Neutrophil (primary cell): ENCODE measurements around the gene INPP5A.

ENCODE experiments used
- H3K27ac ChIP-seq: fragments of 200-600 bp; sonication (generic); 2 replicates; pipeline ENCODE4 v1.5.1; 2016; ENCODE audit warnings: mild to moderate bottlenecking, moderate library complexity
- H3K27me3 ChIP-seq: fragments of 200-600 bp; sonication (generic); 2 replicates; pipeline ENCODE4 v1.6.0; 2016; ENCODE audit warnings: mild to moderate bottlenecking
- H3K36me3 ChIP-seq: fragments of 200-600 bp; sonication (generic); 2 replicates; pipeline ENCODE4 v1.5.1; 2017
- H3K4me1 ChIP-seq, 2 experiments: fragments of 200-600 bp in 1 of 2; sonication (generic) in 1 of 2; 1 replicate in 1 of 2; 2 replicates in 1 of 2; pipeline versions ENCODE4 v1.5.1 to v1.6.1; 2013 to 2016; ENCODE audit warnings: low read depth in 1 of 2, low read length in 1 of 2, mild to moderate bottlenecking in 1 of 2, moderate library complexity in 1 of 2; ENCODE audit not compliant: control insufficient read depth in 1 of 2, insufficient read depth in 1 of 2
- H3K4me3 ChIP-seq, 2 experiments: fragments of 200-600 bp in 1 of 2; sonication (generic) in 1 of 2; 1 replicate in 1 of 2; 2 replicates in 1 of 2; pipeline ENCODE4 v1.5.1; 2013 to 2016; ENCODE audit warnings: low read depth in 1 of 2, low read length in 1 of 2, mild to moderate bottlenecking in 1 of 2, moderate library complexity in 1 of 2
- H3K9me3 ChIP-seq: fragments of 200-600 bp; sonication (generic); 2 replicates; pipeline ENCODE4 v1.5.1; 2016
- CTCF ChIP-seq: fragments of 200-600 bp; sonication (generic); IDR thresholded peaks from 2 replicates; pipeline ENCODE4 v1.5.1; 2016; ENCODE audit warnings: antibody characterized with exemption

The INPP5A gene

GRCh38 chr10:132612571-132613504, 75.3 kb downstream of the INPP5A start:
- H3K4me1 ChIP-seq: peaks cover 19 to 26% of the 10 kb centered on the region in 2 experiments
- no peaks in the 10 kb centered on the region for H3K9me3 ChIP-seq
- no peaks in the 10 kb centered on the region for H3K27me3 ChIP-seq
- H3K4me3 ChIP-seq: no peak overlapping the region
- no peak overlapping the region for H3K27ac ChIP-seq
- peaks cover 31% of the 10 kb centered on the region for H3K36me3 ChIP-seq
- no peak for TF ChIP-seq CTCF

- peaks cover 20 to 30% of the 10 kb centered on the region in 2 experiments for H3K4me1 ChIP-seq
- H3K27me3 ChIP-seq: no peaks in the 10 kb centered on the region
- peaks cover 26% of the 10 kb centered on the region for H3K36me3 ChIP-seq
- no peaks in the 10 kb centered on the region for H3K9me3 ChIP-seq
- H3K27ac ChIP-seq: no peak overlapping the region
- H3K4me3 ChIP-seq: no peak overlapping the region
- no peak for TF ChIP-seq CTCF
These were observed 76.2 kb downstream of the INPP5A start for GRCh38 chr10:132613566-132614348.

- no peak for TF ChIP-seq CTCF
- Histone ChIP-seq H3K4me3 (no peak overlapping the region), H3K27ac (no peak overlapping the region), H3K27me3 (no peaks in the 10 kb centered on the region), H3K9me3 (no peaks in the 10 kb centered on the region), H3K36me3 (peaks cover 20% of the 10 kb centered on the region), H3K4me1 (peaks cover 20 to 30% of the 10 kb centered on the region in 2 experiments)
These were observed 77.1 kb downstream of the INPP5A start for GRCh38 chr10:132614431-132615340.

- Histone ChIP-seq H3K27ac (no peak overlapping the region), H3K4me1 (peaks cover 20 to 30% of the 10 kb centered on the region in 2 experiments), H3K36me3 (peaks cover 13% of the 10 kb centered on the region), H3K9me3 (no peaks in the 10 kb centered on the region), H3K4me3 (no peak overlapping the region), H3K27me3 (no peaks in the 10 kb centered on the region)
- no peak for TF ChIP-seq CTCF
These were observed 78.0 kb downstream of the INPP5A start for GRCh38 chr10:132615341-132616169.
